GM06990 (cell line): ENCODE measurements around the gene HORMAD2.
"Not testable (repeated sequence)": the region's sequence is repeated elsewhere in the genome, so short reads cannot be mapped to it uniquely, and the experiment has no call there.

Experiments used
- DNase-seq: peaks from one replicate; pipeline ENCODE4 v3.0.0-alpha.2; 2011; ENCODE audit not compliant: insufficient read length; ENCODE audit errors: extremely low read depth
- H3K27me3 ChIP-seq: replicated peaks from 2 replicates; pipeline ENCODE4 v1.6.0; 2011; ENCODE audit warnings: low read length; ENCODE audit not compliant: control insufficient read depth, insufficient read depth
- H3K36me3 ChIP-seq: 2 replicates; pipeline ENCODE4 v1.5.1; 2011; ENCODE audit warnings: low read length; ENCODE audit not compliant: control insufficient read depth, insufficient read depth
- H3K4me3 ChIP-seq: replicated peaks from 2 replicates; pipeline ENCODE4 v1.5.1; 2011; ENCODE audit warnings: low read depth, mild to moderate bottlenecking, control low read depth, low read length
- TF ChIP-seq, protein P1 (sequence below): IDR thresholded peaks from 2 replicates; pipeline ENCODE4 v1.5.1; 2011; ENCODE audit warnings: low read length, control low read depth, mild to moderate bottlenecking, inconsistent platforms; ENCODE audit not compliant: insufficient read depth, poor library complexity, severe bottlenecking

HORMAD2 gene

DNA sequence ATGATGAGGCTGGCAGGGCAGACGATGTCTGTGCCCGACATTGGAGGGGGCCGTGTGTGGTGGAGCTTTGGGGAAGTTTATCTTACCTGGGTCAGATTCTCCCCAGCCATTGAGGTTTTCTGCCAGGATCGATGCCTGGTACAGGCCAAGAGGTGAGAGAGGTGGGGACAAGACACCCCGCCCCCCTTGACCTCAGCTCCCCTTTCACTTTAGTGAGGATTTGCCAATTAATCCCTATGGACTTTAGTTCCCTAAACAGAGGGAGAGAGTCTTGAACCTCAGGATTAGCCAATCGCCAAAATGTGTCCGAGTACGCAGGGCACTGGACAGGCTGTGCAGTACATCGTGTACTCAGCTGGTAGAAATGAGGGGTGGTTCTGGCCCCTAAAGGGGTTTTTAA, 541 bp downstream of the HORMAD2 start:
- TF ChIP-seq, protein P1, sequence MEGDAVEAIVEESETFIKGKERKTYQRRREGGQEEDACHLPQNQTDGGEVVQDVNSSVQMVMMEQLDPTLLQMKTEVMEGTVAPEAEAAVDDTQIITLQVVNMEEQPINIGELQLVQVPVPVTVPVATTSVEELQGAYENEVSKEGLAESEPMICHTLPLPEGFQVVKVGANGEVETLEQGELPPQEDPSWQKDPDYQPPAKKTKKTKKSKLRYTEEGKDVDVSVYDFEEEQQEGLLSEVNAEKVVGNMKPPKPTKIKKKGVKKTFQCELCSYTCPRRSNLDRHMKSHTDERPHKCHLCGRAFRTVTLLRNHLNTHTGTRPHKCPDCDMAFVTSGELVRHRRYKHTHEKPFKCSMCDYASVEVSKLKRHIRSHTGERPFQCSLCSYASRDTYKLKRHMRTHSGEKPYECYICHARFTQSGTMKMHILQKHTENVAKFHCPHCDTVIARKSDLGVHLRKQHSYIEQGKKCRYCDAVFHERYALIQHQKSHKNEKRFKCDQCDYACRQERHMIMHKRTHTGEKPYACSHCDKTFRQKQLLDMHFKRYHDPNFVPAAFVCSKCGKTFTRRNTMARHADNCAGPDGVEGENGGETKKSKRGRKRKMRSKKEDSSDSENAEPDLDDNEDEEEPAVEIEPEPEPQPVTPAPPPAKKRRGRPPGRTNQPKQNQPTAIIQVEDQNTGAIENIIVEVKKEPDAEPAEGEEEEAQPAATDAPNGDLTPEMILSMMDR, result no peak
- Histone ChIP-seq H3K27me3 (no peaks in the 10 kb centered on the region), H3K36me3 (no peaks in the 10 kb centered on the region), H3K4me3 (no peak overlapping the region)
- no peak for DNase-seq

DNA sequence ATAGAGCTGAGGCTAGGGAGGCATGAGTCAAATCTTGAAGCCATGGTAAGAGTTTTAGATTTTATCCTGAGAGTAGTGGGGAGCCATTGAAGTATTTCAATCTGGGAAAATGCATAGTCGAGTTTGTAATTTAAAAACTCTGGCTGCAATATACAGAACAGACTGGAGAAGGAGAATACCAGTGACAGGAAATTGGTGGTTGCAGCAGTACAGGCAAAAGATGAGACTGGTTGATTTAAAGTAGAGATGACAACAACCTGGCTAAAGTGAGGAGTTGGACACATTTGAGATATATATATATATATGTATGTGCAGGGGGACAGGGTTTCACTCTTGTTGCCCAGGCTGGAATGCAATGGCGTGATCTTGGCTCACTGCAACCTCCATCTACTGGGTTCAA, 6.2 kb downstream of the HORMAD2 start:
- no peak overlapping the region for H3K4me3 ChIP-seq
- no peaks in the 10 kb centered on the region for H3K27me3 ChIP-seq
- DNase-seq, result no peak
- TF ChIP-seq, protein P1, result no peak
- H3K36me3 ChIP-seq, result no peaks in the 10 kb centered on the region

DNA sequence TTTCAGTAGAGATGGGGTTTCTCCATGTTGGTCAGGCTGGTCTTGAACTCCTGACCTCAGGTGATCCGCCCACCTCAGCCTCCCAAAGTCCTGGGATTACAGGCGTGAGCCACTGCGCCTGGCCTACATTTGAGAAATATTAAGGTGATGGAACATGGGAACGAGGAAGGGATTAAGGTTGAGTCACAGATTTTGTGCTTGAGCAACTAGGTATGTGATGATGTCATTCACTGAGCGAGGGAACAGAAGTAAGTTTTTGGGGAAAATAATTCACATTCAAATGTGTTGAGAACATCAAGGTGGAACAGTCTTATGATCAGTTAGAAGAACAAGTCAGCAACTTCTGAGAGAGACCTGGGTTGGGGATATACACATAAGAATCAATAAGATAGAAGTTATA, 6.8 kb downstream of the HORMAD2 start:
- DNase-seq, result not testable (repeated sequence)

DNA sequence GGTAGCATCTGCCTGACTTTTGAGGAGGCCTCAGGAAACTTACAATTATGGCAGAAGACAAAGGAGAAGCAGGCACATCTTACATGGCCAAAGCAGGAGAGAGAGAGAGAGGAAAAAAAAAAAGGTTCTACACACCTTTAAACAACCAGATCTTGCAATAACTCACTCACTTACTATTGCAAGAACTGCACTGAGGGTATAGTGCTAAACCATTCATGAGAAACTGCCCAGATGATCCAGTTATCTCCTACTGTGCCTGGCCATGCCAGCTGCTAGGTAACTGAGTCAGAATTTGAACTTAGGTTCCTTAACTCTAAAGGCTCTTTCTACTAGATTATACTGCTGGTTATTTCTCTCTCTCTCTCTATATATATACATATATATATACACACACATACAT, 7.3 kb downstream of the HORMAD2 start:
- H3K4me3 ChIP-seq, result no peak overlapping the region
- no peaks in the 10 kb centered on the region for H3K36me3 ChIP-seq
- TF ChIP-seq, protein P1, result no peak
- no peak for DNase-seq
- no peaks in the 10 kb centered on the region for H3K27me3 ChIP-seq

More for the DNA sequence above, 6.8 kb downstream of the HORMAD2 start:
- H3K27me3 ChIP-seq, H3K36me3 ChIP-seq, H3K4me3 ChIP-seq: not testable (repeated sequence)

DNA sequence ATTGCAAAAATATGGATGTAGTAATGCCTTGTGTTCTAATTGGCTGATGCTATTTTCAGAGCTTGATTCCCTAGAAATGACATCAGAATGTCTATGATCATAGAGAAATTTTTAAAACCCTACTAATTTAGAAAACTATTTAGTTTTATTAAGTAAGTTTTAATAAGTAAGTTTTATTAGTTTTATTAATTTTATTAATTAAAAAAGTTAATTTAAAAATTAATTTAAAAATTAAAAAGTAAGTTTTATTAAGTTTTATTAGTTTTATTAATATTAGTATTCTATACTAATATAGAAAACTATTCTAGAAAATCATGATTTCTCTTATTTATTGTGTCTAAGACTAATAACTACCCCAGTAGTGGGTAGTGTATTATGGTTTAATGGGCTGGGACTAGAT, 8.2 kb downstream of the HORMAD2 start:
- H3K36me3 ChIP-seq, result no peaks in the 10 kb centered on the region
- TF ChIP-seq, protein P1, result no peak
- no peak for DNase-seq
- H3K4me3 ChIP-seq, result no peak overlapping the region
- H3K27me3 ChIP-seq, result no peaks in the 10 kb centered on the region

DNA sequence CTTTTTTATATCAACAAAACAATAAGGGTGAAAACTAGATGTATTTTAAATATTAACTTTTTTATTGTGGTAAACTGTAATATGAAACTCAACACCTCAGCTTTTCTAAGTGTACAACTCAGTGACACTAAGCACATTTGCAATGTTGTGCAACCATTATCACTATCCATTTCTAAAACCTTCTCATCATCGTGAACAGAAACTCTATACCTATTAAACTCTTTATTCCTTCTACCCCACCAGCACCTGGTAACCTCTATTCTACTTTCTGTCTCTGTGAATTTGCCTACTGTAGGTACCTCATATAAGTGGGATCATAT, 9.4 kb downstream of the HORMAD2 start:
- H3K4me3 ChIP-seq, result no peak overlapping the region
- TF ChIP-seq, protein P1, result no peak
- no peaks in the 10 kb centered on the region for H3K36me3 ChIP-seq
- no peak for DNase-seq
- no peaks in the 10 kb centered on the region for H3K27me3 ChIP-seq
